Vagina (tissue), 2 donors: ENCODE data around the gene CAPN14.

Experiments
- CTCF ChIP-seq, 3 experiments: fragments of 450-650 bp in 2 of 3; fragments of 200-600 bp in 1 of 3; sonication (generic) in 1 of 3; IDR thresholded peaks; one replicate each; pipeline ENCODE4 v1.5.1; 2017 to 2019; ENCODE audit warnings: antibody characterized with exemption in 3 of 3, mild to moderate bottlenecking in 2 of 3, moderate library complexity in 2 of 3
- POLR2A ChIP-seq, 2 donors: fragments of 450-650 bp; IDR thresholded peaks; one replicate each; pipeline ENCODE4 v1.6.1; 2017; ENCODE audit warnings: antibody characterized with exemption in 2 of 2, mild to moderate bottlenecking in 2 of 2, moderate library complexity in 2 of 2
- POLR2AphosphoS5 ChIP-seq, 2 donors: sonication (generic); formaldehyde crosslinking; IDR thresholded peaks; one replicate each; pipeline ENCODE4 v1.9.0; 2017; ENCODE audit warnings: antibody characterized with exemption in 2 of 2, mild to moderate bottlenecking in 2 of 2, low read depth in 1 of 2; ENCODE audit not compliant: insufficient read depth in 1 of 2

GRCh38 chr2:31243053-31243452 lies 25.7 kb upstream of the CAPN14 start:
- TF ChIP-seq POLR2AphosphoS5 (IDR thresholded peaks at IDR 0.05; ENCODE audit: insufficient read depth in 1 of 2, low read depth in 1 of 2) (no peak), CTCF (IDR thresholded peaks at IDR 0.05) (no peak), POLR2A (IDR thresholded peaks at IDR 0.05) (no peak)
